Measurements from ENCODE around the gene ARSA.
"Not testable (repeated sequence)": the region's sequence is repeated elsewhere in the genome, so short reads cannot be mapped to it uniquely, and the experiment has no call there.

The ARSA gene

GRCh38 chr22:50621356-50621880, 6.5 kb downstream of the ARSA start:
- no peak for DNase-seq

- DNase-seq: peak in 1 of 2 experiments; percentile 77
Measured at GRCh38 chr22:50620593-50621355, 7.2 kb downstream of the ARSA start.

GRCh38 chr22:50614296-50614695, 13.7 kb downstream of the ARSA start:
- DNase-seq: not testable (repeated sequence)

GRCh38 chr22:50613291-50613981, 14.5 kb downstream of the ARSA start:
- DNase-seq: peak; percentile 39 to 75

- DNase-seq: no peak
Measured at GRCh38 chr22:50612528-50613221, 15.3 kb downstream of the ARSA start.

- DNase-seq: no peak
Measured at GRCh38 chr22:50612168-50612527, 15.8 kb downstream of the ARSA start.

GRCh38 chr22:50611341-50612060, 16.5 kb downstream of the ARSA start:
- DNase-seq: no peak

- DNase-seq: no peak
Measured at GRCh38 chr22:50610581-50610980, 17.4 kb downstream of the ARSA start.

GRCh38 chr22:50610041-50610451, 17.9 kb downstream of the ARSA start:
- DNase-seq: no peak

- DNase-seq: no peak
Measured at GRCh38 chr22:50609599-50609998, 18.4 kb downstream of the ARSA start.

GRCh38 chr22:50608996-50609395, 19.0 kb downstream of the ARSA start:
- no peak for DNase-seq

GRCh38 chr22:50608058-50608840, 19.7 kb downstream of the ARSA start:
- not testable (repeated sequence) for DNase-seq

- no peak for DNase-seq
Measured at GRCh38 chr22:50607659-50608020, 20.3 kb downstream of the ARSA start.

- no peak for DNase-seq
Measured at GRCh38 chr22:50606946-50607658, 20.9 kb downstream of the ARSA start.

GRCh38 chr22:50606165-50606945, 21.6 kb downstream of the ARSA start:
- no peak for DNase-seq

- DNase-seq: no peak
Measured at GRCh38 chr22:50605613-50606074, 22.3 kb downstream of the ARSA start.

GRCh38 chr22:50605002-50605612, 22.8 kb downstream of the ARSA start:
- no peak for DNase-seq

- DNase-seq: no peak
Measured at GRCh38 chr22:50604256-50605001, 23.5 kb downstream of the ARSA start.

Measured in NCI-H2081 (cell line).